Measurements from ENCODE around the gene FNDC3B. TPM values are rescaled to one million over a fixed set of nuclear protein-coding genes. Genes with fewer than 3 reads are reported as not detected.

The FNDC3B gene
- total RNA-seq, 1 donor from 2014 or later = 79.2 TPM

GRCh38 chr3:172210355-172210754, 171.0 kb downstream of the FNDC3B start:
- H3K27me3 Mint-ChIP-seq = no peaks in the 10 kb centered on the region
- no peak overlapping the region for H3K27ac Mint-ChIP-seq
- peaks cover 10% of the 10 kb centered on the region for H3K36me3 Mint-ChIP-seq
- H3K4me3 Mint-ChIP-seq = no peak overlapping the region
- peaks cover 19% of the 10 kb centered on the region for H3K4me1 Mint-ChIP-seq (ENCODE audit: unreplicated experiment)
- no peaks in the 10 kb centered on the region for H3K9me3 Mint-ChIP-seq
- no peak for TF ChIP-seq CTCF (conservative IDR thresholded peaks at IDR 0.05)
- no peak for DNase-seq (ENCODE audit: extremely low spot score, unreplicated experiment)

- H3K36me3 Mint-ChIP-seq = peaks cover 8% of the 10 kb centered on the region
- H3K4me3 Mint-ChIP-seq = no peak overlapping the region
- H3K27ac Mint-ChIP-seq = no peak overlapping the region
- no peaks in the 10 kb centered on the region for H3K9me3 Mint-ChIP-seq
- no peaks in the 10 kb centered on the region for H3K27me3 Mint-ChIP-seq
- H3K4me1 Mint-ChIP-seq (ENCODE audit: unreplicated experiment) = peaks cover 19% of the 10 kb centered on the region
- no peak for DNase-seq (ENCODE audit: extremely low spot score, unreplicated experiment)
- no peak for TF ChIP-seq CTCF (conservative IDR thresholded peaks at IDR 0.05)
Measured at GRCh38 chr3:172211123-172211522, 171.7 kb downstream of the FNDC3B start.

- DNase-seq (ENCODE audit: extremely low spot score, unreplicated experiment) = no peak
- Mint-ChIP-seq H3K27ac (no peak overlapping the region), H3K36me3 (peaks cover 4% of the 10 kb centered on the region), H3K4me1 (ENCODE audit: unreplicated experiment) (peaks cover 28% of the 10 kb centered on the region), H3K27me3 (no peaks in the 10 kb centered on the region), H3K4me3 (no peak overlapping the region), H3K9me3 (no peaks in the 10 kb centered on the region)
- no peak for TF ChIP-seq CTCF (conservative IDR thresholded peaks at IDR 0.05)
Measured at GRCh38 chr3:172213200-172213599, 173.8 kb downstream of the FNDC3B start.

- peaks cover 34% of the 10 kb centered on the region for H3K4me1 Mint-ChIP-seq (ENCODE audit: unreplicated experiment)
- H3K27me3 Mint-ChIP-seq = no peaks in the 10 kb centered on the region
- no peak overlapping the region for H3K4me3 Mint-ChIP-seq
- H3K36me3 Mint-ChIP-seq = peaks cover 4% of the 10 kb centered on the region
- no peak for DNase-seq (ENCODE audit: extremely low spot score, unreplicated experiment)
- no peaks in the 10 kb centered on the region for H3K9me3 Mint-ChIP-seq
- TF ChIP-seq CTCF (conservative IDR thresholded peaks at IDR 0.05) = no peak
- no peak overlapping the region for H3K27ac Mint-ChIP-seq
Measured at GRCh38 chr3:172213904-172214303, 174.5 kb downstream of the FNDC3B start.

GRCh38 chr3:172216267-172216666, 176.9 kb downstream of the FNDC3B start:
- no peak for DNase-seq (ENCODE audit: extremely low spot score, unreplicated experiment)
- Mint-ChIP-seq H3K27me3 (no peaks in the 10 kb centered on the region), H3K4me1 (ENCODE audit: unreplicated experiment) (peaks cover 37% of the 10 kb centered on the region), H3K4me3 (no peak overlapping the region), H3K9me3 (no peaks in the 10 kb centered on the region), H3K36me3 (peaks cover 4% of the 10 kb centered on the region), H3K27ac (no peak overlapping the region)
- TF ChIP-seq CTCF (conservative IDR thresholded peaks at IDR 0.05) = no peak

- Mint-ChIP-seq H3K4me3 (no peak overlapping the region), H3K36me3 (peaks cover 4% of the 10 kb centered on the region), H3K27me3 (no peaks in the 10 kb centered on the region), H3K9me3 (no peaks in the 10 kb centered on the region), H3K27ac (no peak overlapping the region), H3K4me1 (ENCODE audit: unreplicated experiment) (peaks cover 42% of the 10 kb centered on the region)
- DNase-seq (ENCODE audit: extremely low spot score, unreplicated experiment) = no peak
- TF ChIP-seq CTCF (conservative IDR thresholded peaks at IDR 0.05) = no peak
Measured at GRCh38 chr3:172216911-172217310, 177.5 kb downstream of the FNDC3B start.

All from type B pancreatic cell (in vitro differentiated cells).